Fibroblast of villous mesenchyme (primary cell): ENCODE measurements around the gene CRYL1. TPM values are rescaled to one million over a fixed set of nuclear protein-coding genes. Genes with fewer than 3 reads are reported as not detected.

Source experiments
- DNase-seq: peaks from one replicate; pipeline ENCODE4 v3.0.0-alpha.2; 2010; ENCODE audit warnings: low read depth
- H3K4me3 ChIP-seq: 2 replicates; pipeline ENCODE4 v1.5.1; 2011; ENCODE audit warnings: low read depth, mild to moderate bottlenecking, low read length
- CTCF ChIP-seq: IDR thresholded peaks from 2 replicates; pipeline ENCODE4 v1.5.1; 2012; ENCODE audit warnings: low read depth, mild to moderate bottlenecking, low read length; ENCODE audit not compliant: insufficient read depth
- total RNA-seq: library from RNA; depleted of rRNA; stranded (reverse); fragments of >200 nt; gene quantifications from 2 replicates; pipeline ENCODE4 v1.2.3, GENCODE V29; 2012

CRYL1 gene
- total RNA-seq: 4.7 and 7.4 TPM in 2 replicates

- no peak for TF ChIP-seq CTCF
- peak; percentile 56 for DNase-seq
- H3K4me3 ChIP-seq: peak within 1 kb of the TSS; percentile 79
Measured at GRCh38 chr13:20525601-20526544, at the start of gene CRYL1. TSS of gene CRYL1 (minus strand) at chr13:20525857. CDS start at chr13:20525794, 63 bp downstream.

GRCh38 chr13:20573636-20574035 lies 48.0 kb upstream of the CRYL1 start:
- no peak for TF ChIP-seq CTCF
- DNase-seq: no peak
- H3K4me3 ChIP-seq: no peak overlapping the region

GRCh38 chr13:20573186-20573585 lies 47.5 kb upstream of the CRYL1 start:
- H3K4me3 ChIP-seq: no peak overlapping the region
- no peak for TF ChIP-seq CTCF
- no peak for DNase-seq

- TF ChIP-seq CTCF: no peak
- no peak overlapping the region for H3K4me3 ChIP-seq
- no peak for DNase-seq
Measured at GRCh38 chr13:20571676-20572075, 46.0 kb upstream of the CRYL1 start.

- DNase-seq: peak; percentile 76
- H3K4me3 ChIP-seq: no peak overlapping the region
- no peak for TF ChIP-seq CTCF
Measured at GRCh38 chr13:20570517-20570916, 44.9 kb upstream of the CRYL1 start.

GRCh38 chr13:20567881-20568528 lies 42.3 kb upstream of the CRYL1 start:
- TF ChIP-seq CTCF: no peak
- DNase-seq: peak; percentile 6
- H3K4me3 ChIP-seq: peak overlapping the region; percentile 80
